Measurements from ENCODE around the gene CEMIP2. TPM values are rescaled to one million over a fixed set of nuclear protein-coding genes. Genes with fewer than 3 reads are reported as not detected.

The CEMIP2 gene
- total and polyA plus RNA-seq, 2 of the 13 experiments (the other 11 are each of a cell fraction or from before 2014, with no cell fraction given): 94.3 to 128 TPM

DNA sequence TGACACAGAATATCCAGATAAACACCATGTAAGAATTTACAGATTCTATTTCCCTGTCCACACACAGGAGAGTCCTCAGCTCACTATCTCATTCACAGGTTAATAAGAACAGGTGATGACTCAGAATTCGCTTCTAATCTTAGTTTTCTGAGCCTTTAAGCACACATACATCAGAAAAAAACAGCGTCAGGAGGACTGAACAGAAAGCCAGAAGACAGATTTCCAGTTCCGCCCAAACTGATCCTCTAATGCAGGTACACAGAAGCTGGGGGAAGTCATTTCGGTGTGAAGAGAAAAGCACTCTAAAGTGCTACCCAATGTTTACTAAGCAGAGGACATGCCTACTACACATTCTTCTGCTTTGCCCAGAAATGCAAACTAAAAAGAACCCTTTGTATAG is 1.6 kb downstream of the CEMIP2 start (continued):
- TF ChIP-seq, protein P1, sequence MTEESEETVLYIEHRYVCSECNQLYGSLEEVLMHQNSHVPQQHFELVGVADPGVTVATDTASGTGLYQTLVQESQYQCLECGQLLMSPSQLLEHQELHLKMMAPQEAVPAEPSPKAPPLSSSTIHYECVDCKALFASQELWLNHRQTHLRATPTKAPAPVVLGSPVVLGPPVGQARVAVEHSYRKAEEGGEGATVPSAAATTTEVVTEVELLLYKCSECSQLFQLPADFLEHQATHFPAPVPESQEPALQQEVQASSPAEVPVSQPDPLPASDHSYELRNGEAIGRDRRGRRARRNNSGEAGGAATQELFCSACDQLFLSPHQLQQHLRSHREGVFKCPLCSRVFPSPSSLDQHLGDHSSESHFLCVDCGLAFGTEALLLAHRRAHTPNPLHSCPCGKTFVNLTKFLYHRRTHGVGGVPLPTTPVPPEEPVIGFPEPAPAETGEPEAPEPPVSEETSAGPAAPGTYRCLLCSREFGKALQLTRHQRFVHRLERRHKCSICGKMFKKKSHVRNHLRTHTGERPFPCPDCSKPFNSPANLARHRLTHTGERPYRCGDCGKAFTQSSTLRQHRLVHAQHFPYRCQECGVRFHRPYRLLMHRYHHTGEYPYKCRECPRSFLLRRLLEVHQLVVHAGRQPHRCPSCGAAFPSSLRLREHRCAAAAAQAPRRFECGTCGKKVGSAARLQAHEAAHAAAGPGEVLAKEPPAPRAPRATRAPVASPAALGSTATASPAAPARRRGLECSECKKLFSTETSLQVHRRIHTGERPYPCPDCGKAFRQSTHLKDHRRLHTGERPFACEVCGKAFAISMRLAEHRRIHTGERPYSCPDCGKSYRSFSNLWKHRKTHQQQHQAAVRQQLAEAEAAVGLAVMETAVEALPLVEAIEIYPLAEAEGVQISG (CRISPR knock-in tag; IDR thresholded peaks at IDR 0.05): no peak
- no peak for TF ChIP-seq TEAD2 (CRISPR knock-in tag; IDR thresholded peaks at IDR 0.05)
- TF ChIP-seq RFXANK (CRISPR knock-in tag; IDR thresholded peaks at IDR 0.05): peak; percentile 22; the same call in 1 of the 2 replicates
- no peak for TF ChIP-seq ATRX (CRISPR knock-in tag; IDR thresholded peaks at IDR 0.05; ENCODE audit: borderline replicate concordance)
- TF ChIP-seq, protein P2, sequence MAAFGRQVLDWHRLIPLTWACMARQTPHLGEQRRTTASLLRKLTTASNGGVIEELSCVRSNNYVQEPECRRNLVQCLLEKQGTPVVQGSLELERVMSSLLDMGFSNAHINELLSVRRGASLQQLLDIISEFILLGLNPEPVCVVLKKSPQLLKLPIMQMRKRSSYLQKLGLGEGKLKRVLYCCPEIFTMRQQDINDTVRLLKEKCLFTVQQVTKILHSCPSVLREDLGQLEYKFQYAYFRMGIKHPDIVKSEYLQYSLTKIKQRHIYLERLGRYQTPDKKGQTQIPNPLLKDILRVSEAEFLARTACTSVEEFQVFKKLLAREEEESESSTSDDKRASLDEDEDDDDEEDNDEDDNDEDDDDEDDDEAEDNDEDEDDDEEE (CRISPR knock-in tag; IDR thresholded peaks at IDR 0.05): no peak
- TF ChIP-seq ZNF335 (CRISPR knock-in tag; IDR thresholded peaks at IDR 0.05): no peak
- peak; percentile 32; the same call in 1 of the 2 replicates for TF ChIP-seq MED1 (CRISPR knock-in tag; IDR thresholded peaks at IDR 0.05)
- TF ChIP-seq ETV5 (CRISPR knock-in tag; IDR thresholded peaks at IDR 0.05; ENCODE audit: borderline replicate concordance): peak; percentile 70
- no peak for TF ChIP-seq ZNF354B (CRISPR knock-in tag; IDR thresholded peaks at IDR 0.05)
- peak; percentile 8; the same call in 1 of the 2 replicates for TF ChIP-seq RBFOX2 (IDR thresholded peaks at IDR 0.05; ENCODE audit: low read depth, low read length)
- TF ChIP-seq, protein P3, sequence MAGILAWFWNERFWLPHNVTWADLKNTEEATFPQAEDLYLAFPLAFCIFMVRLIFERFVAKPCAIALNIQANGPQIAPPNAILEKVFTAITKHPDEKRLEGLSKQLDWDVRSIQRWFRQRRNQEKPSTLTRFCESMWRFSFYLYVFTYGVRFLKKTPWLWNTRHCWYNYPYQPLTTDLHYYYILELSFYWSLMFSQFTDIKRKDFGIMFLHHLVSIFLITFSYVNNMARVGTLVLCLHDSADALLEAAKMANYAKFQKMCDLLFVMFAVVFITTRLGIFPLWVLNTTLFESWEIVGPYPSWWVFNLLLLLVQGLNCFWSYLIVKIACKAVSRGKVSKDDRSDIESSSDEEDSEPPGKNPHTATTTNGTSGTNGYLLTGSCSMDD (CRISPR knock-in tag; IDR thresholded peaks at IDR 0.05): no peak
- peak; percentile 79 for TF ChIP-seq FOSL2 (CRISPR knock-in tag; IDR thresholded peaks at IDR 0.05)
- TF ChIP-seq GTF3A (CRISPR knock-in tag; conservative IDR thresholded peaks at IDR 0.05): no peak
- peak; percentile 62 for TF ChIP-seq TEAD3 (CRISPR knock-in tag; optimal IDR thresholded peaks at IDR 0.05; ENCODE audit: borderline replicate concordance)
- no peak for TF ChIP-seq ZKSCAN8 (CRISPR knock-in tag; IDR thresholded peaks at IDR 0.05; ENCODE audit: borderline replicate concordance)
- TF ChIP-seq, protein P4, sequence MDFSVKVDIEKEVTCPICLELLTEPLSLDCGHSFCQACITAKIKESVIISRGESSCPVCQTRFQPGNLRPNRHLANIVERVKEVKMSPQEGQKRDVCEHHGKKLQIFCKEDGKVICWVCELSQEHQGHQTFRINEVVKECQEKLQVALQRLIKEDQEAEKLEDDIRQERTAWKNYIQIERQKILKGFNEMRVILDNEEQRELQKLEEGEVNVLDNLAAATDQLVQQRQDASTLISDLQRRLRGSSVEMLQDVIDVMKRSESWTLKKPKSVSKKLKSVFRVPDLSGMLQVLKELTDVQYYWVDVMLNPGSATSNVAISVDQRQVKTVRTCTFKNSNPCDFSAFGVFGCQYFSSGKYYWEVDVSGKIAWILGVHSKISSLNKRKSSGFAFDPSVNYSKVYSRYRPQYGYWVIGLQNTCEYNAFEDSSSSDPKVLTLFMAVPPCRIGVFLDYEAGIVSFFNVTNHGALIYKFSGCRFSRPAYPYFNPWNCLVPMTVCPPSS (IDR thresholded peaks at IDR 0.05): no peak
- TF ChIP-seq, protein P5, sequence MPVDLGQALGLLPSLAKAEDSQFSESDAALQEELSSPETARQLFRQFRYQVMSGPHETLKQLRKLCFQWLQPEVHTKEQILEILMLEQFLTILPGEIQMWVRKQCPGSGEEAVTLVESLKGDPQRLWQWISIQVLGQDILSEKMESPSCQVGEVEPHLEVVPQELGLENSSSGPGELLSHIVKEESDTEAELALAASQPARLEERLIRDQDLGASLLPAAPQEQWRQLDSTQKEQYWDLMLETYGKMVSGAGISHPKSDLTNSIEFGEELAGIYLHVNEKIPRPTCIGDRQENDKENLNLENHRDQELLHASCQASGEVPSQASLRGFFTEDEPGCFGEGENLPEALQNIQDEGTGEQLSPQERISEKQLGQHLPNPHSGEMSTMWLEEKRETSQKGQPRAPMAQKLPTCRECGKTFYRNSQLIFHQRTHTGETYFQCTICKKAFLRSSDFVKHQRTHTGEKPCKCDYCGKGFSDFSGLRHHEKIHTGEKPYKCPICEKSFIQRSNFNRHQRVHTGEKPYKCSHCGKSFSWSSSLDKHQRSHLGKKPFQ (CRISPR knock-in tag; IDR thresholded peaks at IDR 0.05; ENCODE audit: insufficient replicate concordance): peak; percentile 68
- no peak for TF ChIP-seq SPEN (CRISPR knock-in tag; IDR thresholded peaks at IDR 0.05; ENCODE audit: low read depth)
- no peak for TF ChIP-seq ZNF256 (CRISPR knock-in tag; conservative IDR thresholded peaks at IDR 0.05)
- peak; percentile 30; the same call in 1 of the 2 replicates for TF ChIP-seq SP5 (CRISPR knock-in tag; IDR thresholded peaks at IDR 0.05; ENCODE audit: borderline replicate concordance, low read depth)
- TF ChIP-seq CREM (IDR thresholded peaks at IDR 0.05): peak; percentile 60; the same call in 1 of the 2 replicates
- TF ChIP-seq CREM (CRISPR knock-in tag; IDR thresholded peaks at IDR 0.05): no peak
- peak; percentile 43; the same call in 1 of the 2 replicates for TF ChIP-seq FOSL1 (CRISPR knock-in tag; IDR thresholded peaks at IDR 0.05; ENCODE audit: borderline replicate concordance)
- TF ChIP-seq EP300 (IDR thresholded peaks at IDR 0.05; ENCODE audit: low read depth in 2 of 2, low read length in 2 of 2): peak in 1 of 2 experiments; percentile 61; a peak in 2 of 4 replicates
- peak; percentile 59; the same call in 1 of the 2 replicates for TF ChIP-seq EP300 (CRISPR knock-in tag; IDR thresholded peaks at IDR 0.05; ENCODE audit: borderline replicate concordance)
